Measurements from ENCODE around the gene COX4I2. TPM values are rescaled to one million over a fixed set of nuclear protein-coding genes. Genes with fewer than 3 reads are reported as not detected.

Gene COX4I2
- polyA plus RNA-seq, 1 donor from 2014 or later: not detected

- Histone ChIP-seq H3K27ac (ENCODE audit: low read length) (no peak overlapping the region), H3K36me3 (ENCODE audit: insufficient read depth, low read length) (no peaks in the 10 kb centered on the region), H3K27me3 (ENCODE audit: insufficient read depth, low read depth, low read length) (no peaks in the 10 kb centered on the region), H2AFZ (ENCODE audit: low read depth, low read length) (no peak overlapping the region), H3K4me2 (ENCODE audit: low read length) (no peak overlapping the region), H3K9ac (ENCODE audit: low read length) (no peak overlapping the region), H3K4me3 (ENCODE audit: low read length) (no peak overlapping the region), H4K20me1 (ENCODE audit: insufficient read depth) (no peaks in the 10 kb centered on the region), H3F3A (ENCODE audit: insufficient read depth, low read length, poor library complexity, severe bottlenecking) (no peaks in the 10 kb centered on the region), H3K9me3 (ENCODE audit: low read length) (no peaks in the 10 kb centered on the region), H3K79me2 (replicated peaks; ENCODE audit: insufficient read depth, low read length) (no peaks in the 10 kb centered on the region), H3K9me2 (ENCODE audit: insufficient read depth, low read length) (no peaks in the 10 kb centered on the region)
- no peak for TF ChIP-seq MXI1 (conservative IDR thresholded peaks at IDR 0.05; ENCODE audit: poor library complexity, severe bottlenecking)
- TF ChIP-seq CTCF (IDR thresholded peaks at IDR 0.05; ENCODE audit: poor library complexity, severe bottlenecking): no peak
- TF ChIP-seq RAD21 (conservative IDR thresholded peaks at IDR 0.05): no peak
- no peak for TF ChIP-seq SMC3 (conservative IDR thresholded peaks at IDR 0.05; ENCODE audit: poor library complexity)
- no peak for TF ChIP-seq TAF1 (IDR thresholded peaks at IDR 0.05; ENCODE audit: low read depth)
- no peak for TF ChIP-seq EZH2 (IDR thresholded peaks at IDR 0.05; ENCODE audit: borderline replicate concordance, insufficient read depth, low read length, poor library complexity, severe bottlenecking)
- TF ChIP-seq REST (IDR thresholded peaks at IDR 0.05; ENCODE audit: borderline replicate concordance): no peak
- TF ChIP-seq POLR2AphosphoS5 (IDR thresholded peaks at IDR 0.05): no peak
- no peak for TF ChIP-seq EP300 (conservative IDR thresholded peaks at IDR 0.05; ENCODE audit: poor library complexity, severe bottlenecking)
Measured at GRCh38 chr20:31596831-31597480, 40.8 kb upstream of the COX4I2 start.

GRCh38 chr20:31597481-31597855, 40.2 kb upstream of the COX4I2 start:
- Histone ChIP-seq H3F3A (ENCODE audit: insufficient read depth, low read length, poor library complexity, severe bottlenecking) (no peaks in the 10 kb centered on the region), H3K4me3 (ENCODE audit: low read length) (no peak overlapping the region), H3K27ac (ENCODE audit: low read length) (no peak overlapping the region), H3K4me2 (ENCODE audit: low read length) (no peak overlapping the region), H2AFZ (ENCODE audit: low read depth, low read length) (no peak overlapping the region), H3K36me3 (ENCODE audit: insufficient read depth, low read length) (no peaks in the 10 kb centered on the region), H3K27me3 (ENCODE audit: insufficient read depth, low read depth, low read length) (no peaks in the 10 kb centered on the region), H3K9me2 (ENCODE audit: insufficient read depth, low read length) (no peaks in the 10 kb centered on the region), H4K20me1 (ENCODE audit: insufficient read depth) (no peaks in the 10 kb centered on the region), H3K9ac (ENCODE audit: low read length) (no peak overlapping the region), H3K9me3 (ENCODE audit: low read length) (no peaks in the 10 kb centered on the region), H3K79me2 (replicated peaks; ENCODE audit: insufficient read depth, low read length) (no peaks in the 10 kb centered on the region)
- TF ChIP-seq SMC3 (conservative IDR thresholded peaks at IDR 0.05; ENCODE audit: poor library complexity): no peak
- TF ChIP-seq POLR2AphosphoS5 (IDR thresholded peaks at IDR 0.05): no peak
- no peak for TF ChIP-seq EZH2 (IDR thresholded peaks at IDR 0.05; ENCODE audit: borderline replicate concordance, insufficient read depth, low read length, poor library complexity, severe bottlenecking)
- no peak for TF ChIP-seq CTCF (IDR thresholded peaks at IDR 0.05; ENCODE audit: poor library complexity, severe bottlenecking)
- TF ChIP-seq REST (IDR thresholded peaks at IDR 0.05; ENCODE audit: borderline replicate concordance): no peak
- TF ChIP-seq EP300 (conservative IDR thresholded peaks at IDR 0.05; ENCODE audit: poor library complexity, severe bottlenecking): no peak
- TF ChIP-seq MXI1 (conservative IDR thresholded peaks at IDR 0.05; ENCODE audit: poor library complexity, severe bottlenecking): no peak
- no peak for TF ChIP-seq RAD21 (conservative IDR thresholded peaks at IDR 0.05)
- TF ChIP-seq TAF1 (IDR thresholded peaks at IDR 0.05; ENCODE audit: low read depth): no peak

Measured in neural cell (in vitro differentiated cells).